Activated CD4-positive, CD25-positive, alpha-beta regulatory T cell treated with anti-CD3 and anti-CD28 coated beads, Interleukin-2, amount 50 U/mL, for 72 hours (primary cell): Measurements from ENCODE around the gene PPY.
"Not testable (repeated sequence)": the region's sequence is repeated elsewhere in the genome, so short reads cannot be mapped to it uniquely, and the experiment has no call there.

Source experiments
- DNase-seq: peaks from one replicate; pipeline ENCODE4 v3.0.0; 2021

PPY gene

DNA sequence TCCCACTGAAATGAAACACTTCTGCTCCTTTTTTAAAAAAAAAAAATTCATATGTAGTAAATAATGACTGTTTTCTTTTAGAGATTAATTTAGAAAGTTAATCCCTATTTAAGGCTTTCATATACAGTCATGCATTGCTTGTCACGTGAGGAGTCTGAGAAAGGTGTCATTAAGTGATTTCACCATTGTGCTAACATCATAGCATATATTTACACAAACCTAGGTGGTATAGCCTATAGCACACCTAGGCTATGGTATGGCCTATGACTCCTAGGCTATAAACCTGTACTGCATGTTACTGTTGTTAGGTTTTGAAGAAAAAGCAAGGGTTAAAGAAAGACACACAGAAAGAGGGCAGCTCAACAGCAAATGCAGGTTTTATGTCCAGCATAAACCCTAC lies 13.7 kb downstream of the PPY start:
- no peak for DNase-seq

DNA sequence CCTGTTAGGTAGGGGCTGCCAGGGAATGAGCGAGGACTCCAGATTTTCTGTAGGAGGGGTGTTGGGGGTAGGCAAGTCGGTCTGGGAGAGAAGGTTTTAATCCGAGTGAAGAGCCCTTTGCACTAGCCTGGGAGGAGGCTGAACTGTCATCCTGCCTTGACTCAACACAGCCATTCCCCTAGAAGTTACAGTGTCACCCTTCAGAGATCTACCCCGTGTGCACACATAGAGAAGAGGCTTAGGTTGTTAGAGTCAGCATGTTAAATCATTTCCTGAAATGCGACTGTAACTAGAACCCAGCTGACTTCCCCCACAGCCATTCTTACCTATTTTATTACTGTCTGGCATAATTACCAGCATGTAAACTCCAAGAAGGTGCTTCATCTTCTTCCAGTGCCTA lies 14.3 kb downstream of the PPY start:
- not testable (repeated sequence) for DNase-seq

DNA sequence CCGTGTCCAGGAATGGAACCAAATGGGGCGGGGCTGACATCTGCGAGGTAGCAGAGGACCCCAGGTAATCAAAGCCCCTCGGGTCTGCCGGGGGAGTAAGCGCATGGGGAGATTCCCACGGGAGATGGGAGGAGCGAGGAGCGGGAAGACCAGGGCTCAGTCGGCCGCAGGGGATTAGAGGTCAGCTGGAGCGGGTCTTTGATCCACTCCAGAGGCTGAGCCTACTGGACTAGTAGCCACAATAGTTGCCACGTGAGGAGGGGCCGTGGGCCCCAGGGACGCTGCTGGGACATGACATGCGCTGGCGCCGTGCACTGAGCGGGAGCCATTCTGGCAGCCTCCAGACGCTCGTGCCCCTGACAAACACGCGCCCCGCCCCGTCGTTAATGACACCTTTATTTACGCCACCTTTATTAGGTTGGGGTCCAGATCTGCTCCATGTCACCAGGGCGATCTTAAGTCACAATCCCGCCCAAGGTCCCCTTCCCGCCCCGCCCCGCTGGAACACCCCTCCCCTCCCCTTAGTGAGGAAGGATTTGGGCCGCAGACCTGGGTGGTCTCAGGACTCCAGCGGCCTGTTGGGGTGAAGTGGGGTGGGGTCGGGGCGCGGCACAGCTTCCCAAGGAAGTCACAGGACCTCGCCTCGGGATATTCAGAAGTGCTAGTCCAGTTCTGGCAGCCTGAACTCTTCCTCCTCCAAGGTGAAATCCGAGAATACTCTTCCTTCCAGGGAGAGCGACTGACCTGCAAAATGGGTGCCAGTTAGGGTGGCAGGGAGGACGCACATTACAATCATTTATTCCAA lies 15.0 kb downstream of the PPY start:
- no peak for DNase-seq

DNA sequence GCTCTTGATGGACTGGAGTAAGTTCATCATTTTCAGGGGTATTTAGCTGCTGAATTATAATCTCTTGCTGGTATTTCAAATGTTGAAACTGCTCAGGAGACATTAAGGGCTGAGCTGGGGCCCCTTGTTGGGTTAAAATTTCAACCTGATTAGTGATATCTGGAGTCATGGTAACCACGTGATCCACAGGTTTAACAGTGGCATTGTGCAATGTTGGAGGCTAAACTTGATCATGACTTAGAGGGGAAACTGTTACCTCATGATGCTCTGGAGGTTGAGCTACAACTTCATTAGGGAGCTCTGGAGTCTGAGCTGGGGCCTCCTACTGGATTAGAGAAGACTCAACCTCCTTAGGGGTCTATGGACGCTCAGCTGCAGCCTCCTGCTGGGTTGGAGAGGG lies 17.7 kb downstream of the PPY start:
- no peak for DNase-seq

DNA sequence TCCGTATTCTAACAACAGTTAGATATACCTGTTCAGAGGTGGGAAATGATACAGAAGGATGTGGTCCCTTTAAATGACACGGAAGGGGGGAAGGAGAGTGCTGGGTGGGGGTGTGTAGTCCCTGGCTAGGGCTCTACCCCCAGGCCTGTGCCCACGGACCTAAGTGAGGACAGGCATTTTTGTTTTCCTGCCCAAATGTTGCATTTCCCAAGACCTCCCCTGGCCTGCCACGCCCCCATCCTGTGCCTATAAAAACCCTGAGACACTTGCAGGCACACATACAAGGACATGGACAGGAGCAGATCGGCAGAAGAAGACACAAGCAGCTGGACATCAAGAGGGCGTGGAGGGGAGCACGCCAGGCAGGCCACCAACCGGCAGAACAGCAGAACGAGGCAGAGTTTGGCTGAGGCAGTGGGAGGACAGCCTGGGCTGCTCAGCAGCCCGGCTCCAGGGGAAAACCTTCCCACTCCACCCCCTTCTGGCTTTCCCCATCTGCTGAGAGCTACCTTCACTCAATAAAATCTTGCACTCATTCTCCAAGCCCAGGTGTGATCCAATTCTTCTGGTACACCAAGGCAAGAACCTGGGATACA lies 21.7 kb downstream of the PPY start:
- no peak for DNase-seq

DNA sequence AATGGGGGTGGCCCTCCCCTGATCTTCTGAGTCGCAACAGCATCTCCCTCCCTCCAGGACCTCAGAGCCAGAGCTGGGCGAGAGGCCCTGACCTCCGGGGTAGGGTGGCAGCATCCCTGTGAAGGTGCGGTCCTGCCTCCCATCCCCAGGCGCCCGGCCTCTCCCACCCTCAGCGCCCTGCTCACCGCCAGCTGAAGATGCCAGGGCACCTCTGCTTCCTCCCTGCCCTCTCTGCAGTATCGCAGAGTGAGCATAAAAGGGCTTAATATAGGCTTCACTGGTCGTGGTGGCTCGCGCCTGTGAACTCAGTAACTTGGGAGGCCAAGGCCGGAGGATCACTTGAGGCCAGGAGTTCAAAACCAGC lies 24.3 kb downstream of the PPY start:
- no peak for DNase-seq

DNA sequence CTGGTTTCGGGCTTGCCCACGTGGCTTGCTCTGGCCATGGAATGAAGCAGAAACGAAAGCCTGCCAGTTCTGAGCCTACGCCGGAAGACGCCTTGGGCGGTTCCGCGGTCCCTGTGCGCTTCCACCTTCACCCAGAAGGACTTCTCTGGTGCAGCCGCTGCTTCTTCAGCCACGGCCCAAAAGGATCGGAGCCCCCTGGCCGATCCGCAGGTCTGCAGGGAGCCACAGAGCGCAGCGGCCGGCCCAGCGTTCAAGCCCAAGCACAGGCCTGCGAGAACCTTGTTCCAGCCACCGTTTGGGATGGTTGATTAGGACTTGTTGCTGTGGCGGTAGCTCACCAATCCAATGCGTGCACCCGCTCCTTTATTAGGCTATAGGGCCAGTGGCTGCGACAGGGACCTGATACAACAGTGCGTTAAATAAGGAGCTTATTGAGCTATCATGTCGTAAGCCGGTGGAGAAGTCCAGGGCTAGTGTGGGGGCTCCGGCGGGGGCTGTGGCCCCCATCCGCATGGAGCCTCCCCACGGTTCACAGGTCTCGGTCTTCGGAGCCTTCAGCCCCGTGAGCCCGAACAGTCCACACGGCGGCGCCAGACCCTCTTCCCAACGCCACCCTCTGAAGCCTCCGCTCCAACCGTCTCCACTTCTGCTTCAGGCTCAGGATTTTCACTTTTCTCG lies 24.8 kb downstream of the PPY start:
- peak; percentile 56 for DNase-seq

DNA sequence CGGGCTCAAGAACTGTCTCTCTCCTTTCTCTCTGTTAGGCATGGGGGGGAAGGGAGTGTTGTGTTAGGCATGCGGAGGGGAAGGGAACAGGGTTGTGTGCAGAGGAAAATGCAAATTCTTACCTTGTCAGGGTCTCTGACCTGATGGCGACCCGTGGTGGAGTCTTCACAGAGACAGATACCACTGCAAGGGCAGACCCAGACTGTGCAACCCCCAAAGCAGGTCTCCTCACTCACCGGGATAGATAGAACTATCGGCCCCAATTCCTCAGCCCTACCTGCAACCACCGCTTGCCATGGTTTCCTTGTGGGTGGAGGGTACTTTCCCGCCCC lies 25.3 kb downstream of the PPY start:
- DNase-seq, result no peak

DNA sequence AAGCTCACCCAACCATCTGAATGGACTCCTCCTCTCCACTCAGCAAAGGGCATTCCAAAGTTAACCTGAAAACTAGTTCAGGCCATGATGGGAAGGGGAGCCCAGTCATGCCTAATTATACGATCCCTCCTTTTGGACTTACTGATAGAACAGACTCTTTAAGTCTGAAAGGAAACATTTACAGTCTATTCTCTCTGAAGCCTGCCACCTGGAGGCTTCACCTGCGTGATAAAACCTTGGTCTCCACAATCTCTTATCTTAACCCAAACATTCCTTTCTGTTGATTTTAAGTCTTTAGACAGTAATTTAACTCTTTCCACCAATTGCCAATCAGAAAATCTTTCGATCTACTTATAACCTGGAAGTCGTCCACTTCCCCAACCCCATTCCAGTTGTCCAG lies 25.9 kb downstream of the PPY start:
- no peak for DNase-seq

DNA sequence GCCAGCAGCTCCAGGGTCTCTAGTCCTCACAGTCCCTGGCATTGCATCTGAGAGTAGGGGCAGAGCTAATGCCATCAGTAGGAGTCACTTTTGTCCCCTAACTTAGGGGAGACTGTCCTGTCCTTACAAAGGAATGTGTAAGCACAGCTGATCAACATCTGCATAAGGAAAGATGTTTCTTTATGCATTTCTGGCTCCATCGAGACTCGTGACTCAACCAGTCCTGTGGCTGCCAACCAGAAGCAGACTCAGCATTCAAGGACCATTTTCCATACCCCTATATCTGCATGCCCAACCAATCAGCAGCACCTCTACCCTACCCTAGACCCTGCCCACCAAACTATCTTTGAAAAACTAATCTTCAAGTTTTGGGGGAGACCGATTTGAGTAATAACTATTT lies 26.7 kb downstream of the PPY start:
- DNase-seq, result no peak

DNA sequence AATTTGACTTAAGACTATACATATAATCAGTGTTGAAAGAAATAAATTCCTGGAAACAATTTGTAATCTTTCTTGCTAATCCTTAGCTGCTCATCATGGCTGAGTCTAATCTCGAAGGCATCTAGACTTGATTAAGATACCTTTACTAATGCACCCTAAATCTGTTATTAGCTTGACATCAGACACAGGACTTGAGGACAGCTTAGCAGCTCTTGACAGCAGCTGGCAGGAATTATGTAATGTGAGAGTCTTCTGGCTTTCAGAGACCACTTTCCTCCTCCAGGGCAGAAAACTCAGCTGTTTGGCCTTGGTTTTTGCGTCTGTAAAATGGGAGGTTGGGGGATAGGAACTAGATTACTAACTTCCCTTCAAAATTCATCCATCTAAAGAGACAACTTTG lies 27.8 kb downstream of the PPY start:
- no peak for DNase-seq

DNA sequence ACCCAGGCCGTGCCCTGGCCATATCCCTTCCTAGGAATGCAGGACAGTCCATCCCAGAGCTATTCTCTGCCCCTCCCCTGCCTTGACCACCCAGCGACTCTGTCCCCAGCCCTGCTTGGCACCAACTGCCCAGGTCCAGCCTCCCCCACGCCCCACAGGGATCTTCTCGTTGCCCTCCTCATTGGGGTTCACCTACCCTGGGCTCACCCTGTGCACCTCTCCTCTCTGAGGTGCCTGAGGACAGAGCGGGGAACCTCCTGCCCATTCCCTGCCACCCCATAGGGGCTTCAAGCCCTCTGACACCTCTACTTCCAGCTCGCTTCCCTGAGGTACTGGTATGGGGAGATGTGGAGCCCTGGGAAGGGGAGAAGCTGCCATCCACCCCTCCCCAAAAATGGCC lies 28.7 kb downstream of the PPY start:
- DNase-seq, result no peak

DNA sequence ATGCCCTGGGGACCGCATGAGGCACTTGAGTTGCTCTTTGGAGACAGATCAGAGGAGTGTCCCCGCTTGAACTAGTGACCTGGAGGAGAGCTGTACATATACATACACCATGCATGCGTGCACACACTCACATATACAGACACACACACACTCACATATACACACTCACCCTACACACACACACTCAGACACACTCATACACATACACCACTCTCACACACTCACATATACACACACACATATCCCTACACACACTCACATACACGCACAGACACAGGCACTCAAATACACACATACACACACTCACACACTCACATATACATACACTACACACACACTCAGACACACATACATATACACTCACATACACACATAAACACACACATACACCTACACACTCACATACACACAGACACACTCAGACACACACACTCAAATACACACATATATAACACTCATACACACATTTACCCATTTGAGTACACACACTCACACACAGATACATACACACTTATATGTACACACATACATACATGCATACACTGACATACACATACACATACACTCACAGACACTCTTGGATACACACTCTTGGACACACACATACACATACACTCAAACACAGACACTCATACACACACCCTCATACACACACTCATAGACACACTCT lies 29.5 kb downstream of the PPY start:
- DNase-seq, result no peak

DNA sequence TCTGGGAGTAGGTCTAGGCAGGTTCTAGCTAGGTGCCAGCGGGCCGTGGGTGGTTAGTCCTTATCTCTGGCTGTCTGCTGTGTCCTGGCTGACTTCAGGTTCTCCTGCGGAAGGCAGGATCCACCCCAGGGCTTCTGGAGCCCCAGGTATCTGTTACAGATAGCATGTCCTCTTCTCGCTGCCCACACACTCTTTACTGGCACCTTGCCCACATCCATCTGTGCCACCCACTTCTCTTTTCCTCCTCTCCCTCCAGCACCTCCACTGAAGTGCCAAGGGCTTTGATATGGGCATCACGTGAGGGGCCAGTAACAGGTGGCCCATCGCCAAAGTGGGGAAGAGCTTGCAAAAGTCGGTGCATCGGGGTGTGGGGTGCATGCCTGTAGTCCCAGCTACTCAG lies 30.4 kb downstream of the PPY start:
- no peak for DNase-seq

DNA sequence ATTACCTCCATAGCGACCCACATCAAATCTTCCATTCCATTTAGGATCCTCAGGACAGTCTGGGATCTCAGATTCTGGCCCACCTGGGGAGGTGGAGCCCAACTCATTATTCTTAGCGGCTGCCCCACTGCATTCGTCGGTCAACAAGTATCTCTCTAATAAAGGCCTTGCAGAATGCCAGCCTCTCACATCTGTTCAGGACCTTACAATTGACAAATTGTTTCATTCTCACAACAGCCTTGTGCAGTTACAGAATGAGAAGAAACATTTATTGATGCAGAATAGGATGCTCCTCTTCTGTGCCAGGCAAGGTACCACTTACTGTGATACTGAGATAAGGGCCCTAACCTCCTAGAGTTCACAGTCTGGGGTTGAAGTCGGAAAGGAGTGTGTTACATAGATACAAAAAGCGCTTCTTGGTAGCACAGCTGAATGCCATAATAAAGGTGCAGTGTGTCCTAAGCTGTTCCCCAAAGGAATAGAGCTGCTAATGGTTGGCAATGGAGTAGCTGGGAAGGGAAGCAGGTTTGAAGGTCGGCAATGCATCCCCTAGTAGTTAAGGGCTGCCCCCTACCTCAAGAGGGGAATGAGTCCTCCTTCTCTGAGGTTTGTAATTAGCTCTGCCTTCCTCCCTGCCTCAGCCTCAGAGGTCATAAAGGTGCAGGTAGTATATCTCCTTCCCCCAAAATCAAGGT lies 32.6 kb downstream of the PPY start:
- no peak for DNase-seq

DNA sequence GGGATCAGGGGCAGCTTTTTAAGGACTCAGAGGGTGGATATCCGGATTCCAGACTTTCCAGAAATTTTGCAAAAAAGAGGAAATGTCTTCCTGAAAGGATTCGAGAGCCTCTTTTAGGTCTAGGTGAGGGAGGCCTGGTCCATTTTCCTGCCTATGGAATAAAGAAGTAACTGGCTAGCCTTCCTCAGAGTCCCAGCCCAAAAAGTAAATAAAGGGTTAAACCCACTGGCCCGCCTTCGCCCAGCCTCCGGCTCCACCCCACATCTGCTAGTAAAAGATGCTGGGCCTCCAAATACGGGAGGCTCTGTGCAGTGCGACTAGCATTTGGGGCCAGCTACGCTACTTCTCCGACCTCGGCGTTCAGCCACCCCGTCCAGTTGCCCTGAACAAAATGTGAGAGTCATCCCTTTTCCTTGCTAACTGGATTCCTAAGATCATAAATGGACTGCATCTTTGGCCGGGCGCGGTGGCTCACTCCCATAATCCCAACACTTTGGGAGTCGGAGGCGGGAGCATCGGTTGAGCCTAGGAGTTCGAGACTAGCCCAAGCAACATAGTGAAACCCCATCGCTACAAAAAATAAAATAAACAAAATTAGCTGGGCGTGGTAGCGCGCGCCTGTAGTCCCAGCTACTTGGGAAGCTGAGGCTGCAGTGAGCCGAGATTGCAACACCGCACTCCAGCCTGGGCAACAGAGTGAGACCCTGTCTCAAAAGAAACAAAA lies 34.1 kb downstream of the PPY start:
- no peak for DNase-seq

DNA sequence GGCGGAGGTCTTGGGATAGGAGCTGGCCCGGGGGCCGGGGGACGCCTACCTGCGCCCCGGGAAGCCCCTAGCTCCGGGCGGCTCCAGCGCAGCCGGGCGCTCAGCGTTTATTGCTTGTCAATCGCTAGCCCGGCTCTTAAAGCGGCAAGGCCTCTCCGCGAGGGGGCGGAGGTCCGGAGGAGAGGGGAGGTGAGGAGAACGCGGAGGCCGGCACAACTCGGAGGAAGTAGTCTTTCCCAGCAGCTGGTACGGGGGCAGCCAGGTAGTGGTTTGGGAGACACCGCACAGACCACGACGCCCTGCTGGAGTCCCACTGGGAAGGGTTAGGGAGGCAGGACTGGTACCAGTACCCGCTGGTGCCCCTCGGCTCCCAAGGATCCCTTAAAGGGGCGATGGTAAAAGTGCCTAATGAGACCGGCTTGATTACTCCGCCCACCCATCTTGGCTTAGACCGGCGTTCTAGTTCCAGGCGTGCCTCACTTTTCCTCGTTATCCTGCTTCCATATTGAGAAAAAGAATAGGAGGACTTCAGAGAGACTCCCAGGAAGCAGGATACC lies 34.8 kb downstream of the PPY start, which contains the start of gene MPP2:
Gene MPP2 (minus strand): TSS at position 112 of the 557 bp plus-strand sequence. CDS start 3,076 bp downstream, outside the sequence.
- peak; percentile 51 for DNase-seq

DNA sequence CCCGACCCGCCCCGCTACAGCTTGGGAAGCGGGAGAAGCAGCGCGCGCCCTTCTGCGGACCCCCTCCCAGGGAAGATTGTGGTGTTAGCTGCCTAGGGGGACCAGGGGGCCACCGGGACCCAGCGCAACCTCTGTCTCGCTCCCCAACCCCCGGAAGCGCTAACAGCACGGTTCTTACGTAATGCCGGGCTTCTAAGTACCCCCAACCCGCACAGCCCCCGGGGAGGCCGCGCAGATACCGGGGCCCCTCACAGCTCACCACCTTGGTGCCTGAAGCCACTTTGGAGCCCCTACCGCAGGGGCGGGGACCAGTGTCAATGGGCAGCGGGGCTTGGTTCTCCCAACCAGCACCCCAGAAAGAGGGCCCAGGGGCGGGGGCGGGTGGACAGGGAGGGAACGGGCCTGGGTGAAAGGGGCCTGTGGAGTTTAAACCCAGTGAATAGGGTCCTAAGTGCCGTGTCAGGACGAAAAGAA lies 35.3 kb downstream of the PPY start:
- no peak for DNase-seq

DNA sequence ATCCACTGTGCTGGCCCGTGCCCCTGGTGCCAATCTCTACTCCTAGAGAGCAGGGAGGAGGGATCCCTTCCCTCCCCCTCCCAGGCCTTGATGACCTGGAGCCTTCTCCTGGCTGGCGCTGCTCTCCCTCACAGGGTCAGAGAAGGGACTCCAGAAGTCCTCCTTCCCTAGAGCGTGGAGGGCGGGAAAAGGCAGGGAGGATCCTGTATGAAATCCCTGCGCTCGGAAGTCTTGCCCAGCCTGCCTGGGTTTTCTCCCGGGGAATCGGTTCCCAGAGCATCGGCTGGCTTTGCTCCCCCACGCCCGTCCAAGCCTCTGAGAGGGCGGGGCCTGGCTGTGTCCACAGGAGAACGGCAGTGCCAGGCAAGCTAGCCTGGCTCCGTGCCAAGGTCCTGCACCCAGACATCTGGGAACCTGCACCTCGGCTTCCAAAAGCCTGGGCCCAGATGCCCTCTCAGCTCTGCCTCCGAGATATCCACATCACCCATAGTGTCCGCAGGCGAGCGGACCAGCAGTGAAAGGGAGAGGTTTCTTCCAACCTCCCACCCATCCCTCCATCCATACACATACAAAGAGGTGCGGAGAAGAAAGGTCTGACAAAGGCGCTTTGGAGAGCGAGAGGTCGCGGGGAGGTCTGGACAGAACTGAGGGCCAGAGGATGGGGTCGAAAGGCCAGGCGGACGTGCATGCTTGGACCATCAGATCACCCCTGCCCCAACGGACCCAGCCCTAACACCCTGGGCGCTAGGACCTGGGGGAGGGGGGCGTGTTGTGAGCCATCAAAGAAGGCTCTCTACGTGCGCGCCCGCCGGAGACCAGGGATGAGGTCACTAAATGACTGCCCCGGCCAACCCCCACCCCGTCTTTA lies 36.1 kb downstream of the PPY start:
- no peak for DNase-seq

DNA sequence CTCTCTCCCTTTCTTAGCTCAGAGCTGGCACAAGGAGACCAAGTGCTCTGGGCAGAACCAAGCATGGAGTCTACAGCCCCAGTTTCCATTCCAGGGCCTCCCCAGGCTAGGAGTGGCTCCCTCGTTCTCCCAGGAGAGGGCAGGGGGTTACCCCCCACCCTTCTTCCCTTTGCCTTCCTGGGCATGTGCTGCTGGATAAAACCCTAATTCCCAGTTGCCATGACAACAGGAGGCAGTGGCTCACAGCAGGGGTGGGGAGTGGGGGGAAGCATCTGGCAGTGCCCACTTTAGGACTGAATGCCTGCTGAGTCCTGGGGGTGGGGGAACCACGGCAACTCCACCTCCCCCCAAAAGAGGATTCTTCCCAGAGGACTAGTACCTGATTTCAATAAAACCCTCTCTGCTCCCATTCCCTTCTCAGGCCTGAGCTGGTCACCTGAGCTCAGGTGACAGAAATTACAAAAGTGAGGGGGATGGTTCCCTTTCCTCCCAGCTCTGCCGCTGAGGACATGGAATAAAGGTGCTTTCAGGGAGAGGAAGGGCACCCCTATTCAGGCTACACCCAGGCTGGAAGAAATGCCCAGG lies 36.8 kb downstream of the PPY start:
- no peak for DNase-seq
